ENCODE results near the gene UGGT2.

GRCh38 chr13:95870421-95870820, 182.8 kb downstream of the UGGT2 start:
- TF ChIP-seq GABPB1 (CRISPR knock-in tag; IDR thresholded peaks at IDR 0.05), result no peak
- TF ChIP-seq RFX5 (IDR thresholded peaks at IDR 0.05; ENCODE audit: low read depth, low read length), result no peak
- TF ChIP-seq ESRRA (CRISPR knock-in tag; IDR thresholded peaks at IDR 0.05; ENCODE audit: low read depth), result no peak
